GM18502 (cell line): Measurements from ENCODE around the gene STRC.
"Not testable (repeated sequence)": the region's sequence is repeated elsewhere in the genome, so short reads cannot be mapped to it uniquely, and the experiment has no call there.

Source experiments
- ATAC-seq: cut with Tn5 transposase; IDR thresholded peaks from one replicate; pipeline ENCODE4 v1.9.1; 2021; ENCODE audit warnings: mild to moderate bottlenecking; ENCODE audit not compliant: unreplicated experiment, poor library complexity

STRC gene

GRCh38 chr15:43618700-43619099 is at the start of gene STRC:
STRC (minus strand) TSS chr15:43618800; CDS start chr15:43618722, 78 bp downstream.
- not testable (repeated sequence) for ATAC-seq

- ATAC-seq: not testable (repeated sequence)
Observed at GRCh38 chr15:43666177-43666576, 47.6 kb upstream of the STRC start.

- not testable (repeated sequence) for ATAC-seq
Observed at GRCh38 chr15:43663333-43663732, 44.7 kb upstream of the STRC start.

GRCh38 chr15:43662293-43662692 is 43.7 kb upstream of the STRC start:
- ATAC-seq: not testable (repeated sequence)

GRCh38 chr15:43659727-43660126 is 41.1 kb upstream of the STRC start:
- not testable (repeated sequence) for ATAC-seq

- not testable (repeated sequence) for ATAC-seq
Observed at GRCh38 chr15:43649430-43649926, 30.9 kb upstream of the STRC start.

- ATAC-seq: no peak
Observed at GRCh38 chr15:43648649-43649429, 30.2 kb upstream of the STRC start, which contains the start of gene CATSPER2. CATSPER2 (minus strand) TSS chr15:43648844; CDS start chr15:43648061, 783 bp downstream.

- peak; percentile 57 for ATAC-seq
Observed at GRCh38 chr15:43638464-43639204, 20.0 kb upstream of the STRC start.

- not testable (repeated sequence) for ATAC-seq
Observed at GRCh38 chr15:43626937-43627336, 8.3 kb upstream of the STRC start.

GRCh38 chr15:43625106-43625505 is 6.5 kb upstream of the STRC start:
- no peak for ATAC-seq

- not testable (repeated sequence) for ATAC-seq
Observed at GRCh38 chr15:43622068-43622799, 3.6 kb upstream of the STRC start.

- ATAC-seq: not testable (repeated sequence)
Observed at GRCh38 chr15:43617750-43618149, 850 bp downstream of the STRC start.

- not testable (repeated sequence) for ATAC-seq
Observed at GRCh38 chr15:43602233-43602632, 16.4 kb downstream of the STRC start.

GRCh38 chr15:43600200-43600599 is 18.4 kb downstream of the STRC start:
- not testable (repeated sequence) for ATAC-seq

- ATAC-seq: not testable (repeated sequence)
Observed at GRCh38 chr15:43599131-43599530, 19.5 kb downstream of the STRC start.

GRCh38 chr15:43593328-43594190 is 25.0 kb downstream of the STRC start, which contains the start of gene CKMT1B:
CKMT1B (plus strand) TSS chr15:43594027; CDS start chr15:43594219, 192 bp downstream.
- not testable (repeated sequence) for ATAC-seq

- ATAC-seq: not testable (repeated sequence)
Observed at GRCh38 chr15:43592841-43593240, 25.8 kb downstream of the STRC start.

GRCh38 chr15:43589778-43590466 is 28.7 kb downstream of the STRC start, which contains the start of gene PPIP5K1:
PPIP5K1 (minus strand) TSS chr15:43590208; CDS start chr15:43584504, 5,704 bp downstream.
- ATAC-seq: peak; percentile 97

GRCh38 chr15:43574607-43575006 is 44.0 kb downstream of the STRC start:
- not testable (repeated sequence) for ATAC-seq
